ENCODE results near the gene RAB6B. TPM values are rescaled to one million over a fixed set of nuclear protein-coding genes. Genes with fewer than 3 reads are reported as not detected.

Gene RAB6B
- total RNA-seq, 1 donor, result 0.72 TPM

GRCh38 chr3:133887803-133888703 is 7.6 kb downstream of the RAB6B start:
- Histone ChIP-seq H3K4me2 (ENCODE audit: insufficient read depth, low read length) (no peak overlapping the region), H4K20me1 (ENCODE audit: insufficient read depth, low read length) (no peaks in the 10 kb centered on the region), H3K27me3 (ENCODE audit: insufficient read depth, low read length) (no peaks in the 10 kb centered on the region), H3K9me3 (ENCODE audit: low read depth, low read length) (no peaks in the 10 kb centered on the region), H3K4me3 (ENCODE audit: insufficient read depth, low read length) (no peak overlapping the region), H3K36me3 (ENCODE audit: insufficient read depth, low read length) (no peaks in the 10 kb centered on the region), H3K27ac (ENCODE audit: low read depth, low read length) (no peak overlapping the region), H3K4me1 (ENCODE audit: insufficient read depth, low read length) (no peaks in the 10 kb centered on the region), H3K79me2 (ENCODE audit: insufficient read depth, low read length) (no peaks in the 10 kb centered on the region), H2AFZ (ENCODE audit: low read length) (no peak overlapping the region)
- no peak for DNase-seq (ENCODE audit: insufficient read length, low spot score, missing footprints)
- no peak for TF ChIP-seq CTCF (IDR thresholded peaks at IDR 0.05; ENCODE audit: extremely low read depth, low read depth, low read length)

- H2AFZ ChIP-seq (ENCODE audit: low read length), result no peak overlapping the region
- no peaks in the 10 kb centered on the region for H3K4me1 ChIP-seq (ENCODE audit: insufficient read depth, low read length)
- H4K20me1 ChIP-seq (ENCODE audit: insufficient read depth, low read length), result no peaks in the 10 kb centered on the region
- H3K27ac ChIP-seq (ENCODE audit: low read depth, low read length), result no peak overlapping the region
- H3K4me2 ChIP-seq (ENCODE audit: insufficient read depth, low read length), result no peak overlapping the region
- no peak for TF ChIP-seq CTCF (IDR thresholded peaks at IDR 0.05; ENCODE audit: extremely low read depth, low read depth, low read length)
- H3K4me3 ChIP-seq (ENCODE audit: insufficient read depth, low read length), result no peak overlapping the region
- H3K36me3 ChIP-seq (ENCODE audit: insufficient read depth, low read length), result no peaks in the 10 kb centered on the region
- H3K79me2 ChIP-seq (ENCODE audit: insufficient read depth, low read length), result no peaks in the 10 kb centered on the region
- DNase-seq (ENCODE audit: insufficient read length, low spot score, missing footprints), result no peak
- H3K9me3 ChIP-seq (ENCODE audit: low read depth, low read length), result no peaks in the 10 kb centered on the region
- no peaks in the 10 kb centered on the region for H3K27me3 ChIP-seq (ENCODE audit: insufficient read depth, low read length)
Measured at GRCh38 chr3:133887074-133887802, 8.4 kb downstream of the RAB6B start.

GRCh38 chr3:133886031-133886722 is 9.5 kb downstream of the RAB6B start:
- H2AFZ ChIP-seq (ENCODE audit: low read length), result no peak overlapping the region
- no peaks in the 10 kb centered on the region for H3K9me3 ChIP-seq (ENCODE audit: low read depth, low read length)
- no peak overlapping the region for H3K4me3 ChIP-seq (ENCODE audit: insufficient read depth, low read length)
- no peak overlapping the region for H3K4me2 ChIP-seq (ENCODE audit: insufficient read depth, low read length)
- H4K20me1 ChIP-seq (ENCODE audit: insufficient read depth, low read length), result no peaks in the 10 kb centered on the region
- no peaks in the 10 kb centered on the region for H3K36me3 ChIP-seq (ENCODE audit: insufficient read depth, low read length)
- DNase-seq (ENCODE audit: insufficient read length, low spot score, missing footprints), result no peak
- H3K27ac ChIP-seq (ENCODE audit: low read depth, low read length), result no peak overlapping the region
- H3K4me1 ChIP-seq (ENCODE audit: insufficient read depth, low read length), result no peaks in the 10 kb centered on the region
- no peaks in the 10 kb centered on the region for H3K27me3 ChIP-seq (ENCODE audit: insufficient read depth, low read length)
- H3K79me2 ChIP-seq (ENCODE audit: insufficient read depth, low read length), result no peaks in the 10 kb centered on the region
- no peak for TF ChIP-seq CTCF (IDR thresholded peaks at IDR 0.05; ENCODE audit: extremely low read depth, low read depth, low read length)

All from osteoblast (primary cell).